Keratinocyte (primary cell): ENCODE measurements around the gene SLITRK6. TPM values are rescaled to one million over a fixed set of nuclear protein-coding genes. Genes with fewer than 3 reads are reported as not detected.

Experiments
- DNase-seq: peaks from one replicate; pipeline ENCODE4 v3.0.0-alpha.2; 2011; ENCODE audit warnings: low read depth, missing footprints, low spot score
- FAIRE-seq: peaks from 2 replicates; lab custom pipeline; 2011; peaks lifted over from hg19 to GRCh38; lab: Jason Lieb, UNC
- H2AFZ ChIP-seq: 2 replicates; pipeline ENCODE4 v1.6.0; 2012; ENCODE audit warnings: low read length, control low read depth, inconsistent platforms; ENCODE audit not compliant: control insufficient read depth
- H3K27ac ChIP-seq: 2 replicates; pipeline ENCODE4 v1.5.1; 2011; ENCODE audit warnings: low read length; ENCODE audit not compliant: control insufficient read depth, insufficient read depth
- H3K27me3 ChIP-seq: 3 replicates; pipeline ENCODE4 v1.6.0; 2011; ENCODE audit warnings: low read length; ENCODE audit not compliant: control insufficient read depth, insufficient read depth; ENCODE audit errors: extremely low read depth
- H3K36me3 ChIP-seq, 2 experiments: 2 replicates in 1 of 2; 3 replicates in 1 of 2; pipeline ENCODE4 v1.5.1; 2011; ENCODE audit warnings: low read length in 2 of 2, mild to moderate bottlenecking in 1 of 2; ENCODE audit not compliant: control insufficient read depth in 2 of 2, insufficient read depth in 2 of 2; ENCODE audit errors: extremely low read depth in 1 of 2
- H3K4me1 ChIP-seq: 3 replicates; pipeline ENCODE4 v1.5.1; 2011; ENCODE audit warnings: low read length; ENCODE audit not compliant: control insufficient read depth, insufficient read depth; ENCODE audit errors: extremely low read depth
- H3K4me2 ChIP-seq: 3 replicates; pipeline ENCODE4 v1.6.0; 2011; ENCODE audit warnings: low read depth, low read length; ENCODE audit not compliant: control insufficient read depth, insufficient read depth; ENCODE audit errors: extremely low read depth
- H3K4me3 ChIP-seq, 3 experiments: fragments of 200-600 bp in 1 of 3; sonication (generic) in 1 of 3; 2 replicates in 2 of 3; 3 replicates in 1 of 3; pipeline ENCODE4 v1.5.1; 2011 to 2016; ENCODE audit warnings: low read length in 3 of 3, mild to moderate bottlenecking in 3 of 3, control low read depth in 2 of 3, inconsistent platforms in 1 of 3, low read depth in 1 of 3, mixed read lengths in 1 of 3, mixed run types in 1 of 3, moderate library complexity in 1 of 3; ENCODE audit not compliant: control insufficient read depth in 2 of 3, insufficient read depth in 2 of 3; ENCODE audit errors: extremely low read depth in 1 of 3
- H3K79me2 ChIP-seq: 2 replicates; pipeline ENCODE4 v1.6.0; 2012; ENCODE audit warnings: low read length; ENCODE audit not compliant: control insufficient read depth, insufficient read depth
- H3K9ac ChIP-seq: 3 replicates; pipeline ENCODE4 v1.6.0; 2011; ENCODE audit warnings: low read length; ENCODE audit not compliant: control insufficient read depth, insufficient read depth; ENCODE audit errors: extremely low read depth
- H3K9me1 ChIP-seq: 3 replicates; pipeline ENCODE4 v1.6.0; 2011; ENCODE audit warnings: low read length; ENCODE audit not compliant: control insufficient read depth, insufficient read depth; ENCODE audit errors: extremely low read depth
- H3K9me3 ChIP-seq: 2 replicates; pipeline ENCODE4 v1.5.1; 2012; ENCODE audit warnings: low read depth, low read length; ENCODE audit not compliant: control insufficient read depth
- H4K20me1 ChIP-seq: 3 replicates; pipeline ENCODE4 v1.6.0; 2011; ENCODE audit warnings: low read length; ENCODE audit not compliant: control insufficient read depth, insufficient read depth; ENCODE audit errors: extremely low read depth
- EZH2 ChIP-seq: IDR thresholded peaks from one replicate; pipeline ENCODE4 v1.6.1; 2012; ENCODE audit warnings: inconsistent platforms, mild to moderate bottlenecking, low read length, moderate library complexity
- dilution Hi-C: fragments of 300-500 bp; cut with MboI; formaldehyde crosslinking; loops from one replicate; pipeline ENCODE4 v1.7.0; 2020; ENCODE audit warnings: low sequenced_read_pairs; ENCODE audit not compliant: extremely low pct_ligation_motif_present
- polyA plus RNA-seq, 5 experiments: library from polyadenylated mRNA; depleted of rRNA in 3 of 5; stranded (reverse) in 3 of 5; stranded (forward) in 1 of 5; unstranded in 1 of 5; fragments of >200 nt; gene quantifications; 1 replicate in 1 of 5; 2 replicates in 3 of 5; 3 replicates in 1 of 5; pipeline versions ENCODE4 v1.2.1 to v1.2.3, GENCODE V29; 2011 to 2012; ENCODE audit warnings: missing spikeins in 2 of 5, low read depth in 1 of 5, low replicate concordance in 1 of 5
- TF ChIP-seq, protein P1 (sequence below), 3 experiments: IDR thresholded peaks in 1 of 3; conservative IDR thresholded peaks in 1 of 3; optimal IDR thresholded peaks in 1 of 3; 2 replicates in 2 of 3; 3 replicates in 1 of 3; pipeline versions ENCODE3 to v1.5.1; 2011; ENCODE audit warnings: low read length in 3 of 3, mild to moderate bottlenecking in 3 of 3, moderate library complexity in 2 of 3, control low read depth in 1 of 3, inconsistent platforms in 1 of 3; ENCODE audit not compliant: insufficient read depth in 2 of 3; ENCODE audit errors: extremely low read depth in 1 of 3

SLITRK6 gene
- polyA plus RNA-seq, 1 donor (not counting 4 experiments of a cell fraction or from before 2014, with no cell fraction given) = 12.3 TPM

- Histone ChIP-seq H3K4me1 (peaks cover 14% of the 10 kb centered on the region), H2AFZ (no peak overlapping the region), H3K27me3 (no peaks in the 10 kb centered on the region), H3K79me2 (no peaks in the 10 kb centered on the region), H3K27ac (no peak overlapping the region), H3K4me3 (no peak overlapping the region), H3K9me1 (no peaks in the 10 kb centered on the region), H3K9ac (no peak overlapping the region), H3K9me3 (peaks cover 2% of the 10 kb centered on the region), H3K4me2 (no peak overlapping the region), H3K36me3 (no peaks in the 10 kb centered on the region), H4K20me1 (no peaks in the 10 kb centered on the region)
- DNase-seq (no peak), FAIRE-seq (no peak)
- dilution Hi-C loops = loop anchor here (25.0 kb wide), 1 partner anchor 887 kb away; no protein-coding TSS in a partner anchor
- no peak for TF ChIP-seq EZH2
- TF ChIP-seq, protein P1, sequence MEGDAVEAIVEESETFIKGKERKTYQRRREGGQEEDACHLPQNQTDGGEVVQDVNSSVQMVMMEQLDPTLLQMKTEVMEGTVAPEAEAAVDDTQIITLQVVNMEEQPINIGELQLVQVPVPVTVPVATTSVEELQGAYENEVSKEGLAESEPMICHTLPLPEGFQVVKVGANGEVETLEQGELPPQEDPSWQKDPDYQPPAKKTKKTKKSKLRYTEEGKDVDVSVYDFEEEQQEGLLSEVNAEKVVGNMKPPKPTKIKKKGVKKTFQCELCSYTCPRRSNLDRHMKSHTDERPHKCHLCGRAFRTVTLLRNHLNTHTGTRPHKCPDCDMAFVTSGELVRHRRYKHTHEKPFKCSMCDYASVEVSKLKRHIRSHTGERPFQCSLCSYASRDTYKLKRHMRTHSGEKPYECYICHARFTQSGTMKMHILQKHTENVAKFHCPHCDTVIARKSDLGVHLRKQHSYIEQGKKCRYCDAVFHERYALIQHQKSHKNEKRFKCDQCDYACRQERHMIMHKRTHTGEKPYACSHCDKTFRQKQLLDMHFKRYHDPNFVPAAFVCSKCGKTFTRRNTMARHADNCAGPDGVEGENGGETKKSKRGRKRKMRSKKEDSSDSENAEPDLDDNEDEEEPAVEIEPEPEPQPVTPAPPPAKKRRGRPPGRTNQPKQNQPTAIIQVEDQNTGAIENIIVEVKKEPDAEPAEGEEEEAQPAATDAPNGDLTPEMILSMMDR (optimal IDR thresholded peaks at IDR 0.05 in 1 of 3, IDR thresholded peaks at IDR 0.05 in 1 of 3, conservative IDR thresholded peaks at IDR 0.05 in 1 of 3; ENCODE audit: extremely low read depth in 1 of 3, insufficient read depth in 2 of 3, low read length in 3 of 3) = no peak
These were observed 24.6 kb upstream of the SLITRK6 start for GRCh38 chr13:85823832-85824231.

DNA sequence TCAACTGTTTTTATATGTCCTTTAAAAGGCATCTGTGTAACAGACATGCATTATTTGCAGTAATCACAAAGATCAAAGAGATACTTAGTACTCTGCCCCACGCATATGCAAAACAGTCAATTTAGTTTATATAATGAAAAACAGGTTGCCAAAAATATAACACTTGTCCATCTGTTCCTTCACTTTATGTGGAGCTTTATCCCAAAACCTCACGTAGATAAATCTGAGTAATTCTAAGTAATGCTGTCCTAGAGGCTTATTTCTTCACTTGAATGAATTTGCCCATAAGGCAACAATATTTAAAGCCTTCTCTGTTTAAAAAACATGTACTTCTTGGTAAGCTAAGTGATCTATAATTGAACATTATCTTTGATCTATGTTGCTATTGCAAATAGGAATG is 20.3 kb upstream of the SLITRK6 start:
- no peak overlapping the region for H3K27ac ChIP-seq
- no peak overlapping the region for H2AFZ ChIP-seq
- no peaks in the 10 kb centered on the region for H3K9me1 ChIP-seq
- DNase-seq (no peak), FAIRE-seq (no peak)
- H3K4me3 ChIP-seq = no peak overlapping the region
- H3K36me3 ChIP-seq = no peaks in the 10 kb centered on the region
- H4K20me1 ChIP-seq = no peaks in the 10 kb centered on the region
- TF ChIP-seq, protein P1 (optimal IDR thresholded peaks at IDR 0.05 in 1 of 3, IDR thresholded peaks at IDR 0.05 in 1 of 3, conservative IDR thresholded peaks at IDR 0.05 in 1 of 3; ENCODE audit: extremely low read depth in 1 of 3, insufficient read depth in 2 of 3, low read length in 3 of 3) = no peak
- H3K27me3 ChIP-seq = no peaks in the 10 kb centered on the region
- H3K9ac ChIP-seq = no peak overlapping the region
- no peaks in the 10 kb centered on the region for H3K79me2 ChIP-seq
- dilution Hi-C loops = loop anchor here (25.0 kb wide), 1 partner anchor 882 kb away; no protein-coding TSS in a partner anchor
- peaks cover 5% of the 10 kb centered on the region for H3K4me1 ChIP-seq
- H3K4me2 ChIP-seq = no peak overlapping the region
- peaks cover 2% of the 10 kb centered on the region for H3K9me3 ChIP-seq
